Measurements from ENCODE around the gene MYO9A. TPM values are rescaled to one million over a fixed set of nuclear protein-coding genes. Genes with fewer than 3 reads are reported as not detected.
"Not testable (repeated sequence)": the region's sequence is repeated elsewhere in the genome, so short reads cannot be mapped to it uniquely, and the experiment has no call there.

The MYO9A gene
- polyA plus RNA-seq, 1 donor: 12.0 TPM

- Histone ChIP-seq H3K4me1 (ENCODE audit: control insufficient read depth, insufficient read depth, low read length) (no peaks in the 10 kb centered on the region), H3K9me3 (ENCODE audit: control insufficient read depth, low read depth, low read length) (no peaks in the 10 kb centered on the region), H3K36me3 (ENCODE audit: control insufficient read depth, insufficient read depth, low read length) (peaks cover 17% of the 10 kb centered on the region), H3K27ac (ENCODE audit: low read length) (no peak overlapping the region), H3K27me3 (ENCODE audit: control insufficient read depth, insufficient read depth, low read length) (no peaks in the 10 kb centered on the region), H3K4me3 (ENCODE audit: low read length) (no peak overlapping the region)
- no peak for DNase-seq
Measured at GRCh38 chr15:71889385-71889784, 228.6 kb downstream of the MYO9A start.

GRCh38 chr15:71888797-71889196 lies 229.2 kb downstream of the MYO9A start:
- WGBS (ENCODE audit: insufficient coverage, low lambda C conversion rate): no CpG with 5 or more reads among the region's 1 CpG

GRCh38 chr15:71885390-71885789 lies 232.6 kb downstream of the MYO9A start:
- no peaks in the 10 kb centered on the region for H3K4me1 ChIP-seq (ENCODE audit: control insufficient read depth, insufficient read depth, low read length)
- no peak overlapping the region for H3K27ac ChIP-seq (ENCODE audit: low read length)
- H3K27me3 ChIP-seq (ENCODE audit: control insufficient read depth, insufficient read depth, low read length): no peaks in the 10 kb centered on the region
- H3K36me3 ChIP-seq (ENCODE audit: control insufficient read depth, insufficient read depth, low read length): peaks cover 23% of the 10 kb centered on the region
- no peaks in the 10 kb centered on the region for H3K9me3 ChIP-seq (ENCODE audit: control insufficient read depth, low read depth, low read length)
- no peak overlapping the region for H3K4me3 ChIP-seq (ENCODE audit: low read length)
- 100% methylated on average over 4 of the region's 6 CpGs for WGBS (ENCODE audit: insufficient coverage, low lambda C conversion rate)
- no peak for DNase-seq

More at GRCh38 chr15:71888797-71889196, 229.2 kb downstream of the MYO9A start:
- no peaks in the 10 kb centered on the region for H3K27me3 ChIP-seq (ENCODE audit: control insufficient read depth, insufficient read depth, low read length)
- H3K4me3 ChIP-seq (ENCODE audit: low read length): no peak overlapping the region
- H3K9me3 ChIP-seq (ENCODE audit: control insufficient read depth, low read depth, low read length): no peaks in the 10 kb centered on the region
- DNase-seq: no peak
- peaks cover 17% of the 10 kb centered on the region for H3K36me3 ChIP-seq (ENCODE audit: control insufficient read depth, insufficient read depth, low read length)
- no peak overlapping the region for H3K27ac ChIP-seq (ENCODE audit: low read length)
- H3K4me1 ChIP-seq (ENCODE audit: control insufficient read depth, insufficient read depth, low read length): no peaks in the 10 kb centered on the region

GRCh38 chr15:71883447-71883846 lies 234.5 kb downstream of the MYO9A start:
- no CpG with 5 or more reads among the region's 1 CpG for WGBS (ENCODE audit: insufficient coverage, low lambda C conversion rate)
- H3K27ac ChIP-seq (ENCODE audit: low read length): no peak overlapping the region
- H3K9me3 ChIP-seq (ENCODE audit: control insufficient read depth, low read depth, low read length): no peaks in the 10 kb centered on the region
- H3K4me1 ChIP-seq (ENCODE audit: control insufficient read depth, insufficient read depth, low read length): no peaks in the 10 kb centered on the region
- no peak for DNase-seq
- peaks cover 30% of the 10 kb centered on the region for H3K36me3 ChIP-seq (ENCODE audit: control insufficient read depth, insufficient read depth, low read length)
- H3K27me3 ChIP-seq (ENCODE audit: control insufficient read depth, insufficient read depth, low read length): no peaks in the 10 kb centered on the region
- no peak overlapping the region for H3K4me3 ChIP-seq (ENCODE audit: low read length)

- H3K27me3 ChIP-seq (ENCODE audit: control insufficient read depth, insufficient read depth, low read length): no peaks in the 10 kb centered on the region
- H3K4me1 ChIP-seq (ENCODE audit: control insufficient read depth, insufficient read depth, low read length): no peaks in the 10 kb centered on the region
- H3K9me3 ChIP-seq (ENCODE audit: control insufficient read depth, low read depth, low read length): no peaks in the 10 kb centered on the region
- no peak overlapping the region for H3K4me3 ChIP-seq (ENCODE audit: low read length)
- no peak overlapping the region for H3K27ac ChIP-seq (ENCODE audit: low read length)
- WGBS (ENCODE audit: insufficient coverage, low lambda C conversion rate): no CpG with 5 or more reads among the region's 6 CpGs
- H3K36me3 ChIP-seq (ENCODE audit: control insufficient read depth, insufficient read depth, low read length): peaks cover 31% of the 10 kb centered on the region
- DNase-seq: no peak
Measured at GRCh38 chr15:71880276-71880675, 237.7 kb downstream of the MYO9A start.

GRCh38 chr15:71874245-71874644 lies 243.7 kb downstream of the MYO9A start:
- 100% methylated on average over 1 of the region's 3 CpGs for WGBS (ENCODE audit: insufficient coverage, low lambda C conversion rate)
- H3K27ac ChIP-seq (ENCODE audit: low read length): no peak overlapping the region

GRCh38 chr15:71858232-71858631 lies 259.7 kb downstream of the MYO9A start:
- WGBS (ENCODE audit: insufficient coverage, low lambda C conversion rate): no CpG with 5 or more reads among the region's 4 CpGs
- H3K4me3 ChIP-seq (ENCODE audit: low read length); H3K27ac ChIP-seq (ENCODE audit: low read length); H3K9me3 ChIP-seq (ENCODE audit: control insufficient read depth, low read depth, low read length); H3K4me1 ChIP-seq (ENCODE audit: control insufficient read depth, insufficient read depth, low read length); H3K27me3 ChIP-seq (ENCODE audit: control insufficient read depth, insufficient read depth, low read length); DNase-seq; H3K36me3 ChIP-seq (ENCODE audit: control insufficient read depth, insufficient read depth, low read length): not testable (repeated sequence)

More at GRCh38 chr15:71874245-71874644, 243.7 kb downstream of the MYO9A start:
- Histone ChIP-seq H3K27me3 (ENCODE audit: control insufficient read depth, insufficient read depth, low read length) (no peaks in the 10 kb centered on the region), H3K4me1 (ENCODE audit: control insufficient read depth, insufficient read depth, low read length) (no peaks in the 10 kb centered on the region), H3K9me3 (ENCODE audit: control insufficient read depth, low read depth, low read length) (no peaks in the 10 kb centered on the region), H3K36me3 (ENCODE audit: control insufficient read depth, insufficient read depth, low read length) (peaks cover 11% of the 10 kb centered on the region), H3K4me3 (ENCODE audit: low read length) (no peak overlapping the region)
- no peak for DNase-seq

- no peaks in the 10 kb centered on the region for H3K9me3 ChIP-seq (ENCODE audit: control insufficient read depth, low read depth, low read length)
- no peak for DNase-seq
- peaks cover 21% of the 10 kb centered on the region for H3K36me3 ChIP-seq (ENCODE audit: control insufficient read depth, insufficient read depth, low read length)
- H3K4me3 ChIP-seq (ENCODE audit: low read length): no peak overlapping the region
- H3K27me3 ChIP-seq (ENCODE audit: control insufficient read depth, insufficient read depth, low read length): no peaks in the 10 kb centered on the region
- H3K4me1 ChIP-seq (ENCODE audit: control insufficient read depth, insufficient read depth, low read length): no peaks in the 10 kb centered on the region
- WGBS (ENCODE audit: insufficient coverage, low lambda C conversion rate): no CpG with 5 or more reads among the region's 1 CpG
- no peak overlapping the region for H3K27ac ChIP-seq (ENCODE audit: low read length)
Measured at GRCh38 chr15:71853543-71853942, 264.4 kb downstream of the MYO9A start.

- DNase-seq: no peak
- whole genome bisulfite sequencing (ENCODE audit: insufficient coverage, low lambda C conversion rate): 100% methylated on average over 1 of the region's 2 CpGs
- Histone ChIP-seq H3K27me3 (ENCODE audit: control insufficient read depth, insufficient read depth, low read length) (no peaks in the 10 kb centered on the region), H3K4me1 (ENCODE audit: control insufficient read depth, insufficient read depth, low read length) (no peaks in the 10 kb centered on the region), H3K4me3 (ENCODE audit: low read length) (no peak overlapping the region), H3K9me3 (ENCODE audit: control insufficient read depth, low read depth, low read length) (no peaks in the 10 kb centered on the region), H3K27ac (ENCODE audit: low read length) (no peak overlapping the region), H3K36me3 (ENCODE audit: control insufficient read depth, insufficient read depth, low read length) (peaks cover 18% of the 10 kb centered on the region)
Measured at GRCh38 chr15:71844916-71845315, 273.0 kb downstream of the MYO9A start.

- no peak for DNase-seq
- Histone ChIP-seq H3K27me3 (ENCODE audit: control insufficient read depth, insufficient read depth, low read length) (no peaks in the 10 kb centered on the region), H3K4me1 (ENCODE audit: control insufficient read depth, insufficient read depth, low read length) (no peaks in the 10 kb centered on the region), H3K27ac (ENCODE audit: low read length) (no peak overlapping the region), H3K4me3 (ENCODE audit: low read length) (no peak overlapping the region), H3K36me3 (ENCODE audit: control insufficient read depth, insufficient read depth, low read length) (peaks cover 4% of the 10 kb centered on the region), H3K9me3 (ENCODE audit: control insufficient read depth, low read depth, low read length) (no peaks in the 10 kb centered on the region)
- WGBS (ENCODE audit: insufficient coverage, low lambda C conversion rate): 100% methylated on average over 1 of the region's 3 CpGs
Measured at GRCh38 chr15:71841563-71841962, 276.4 kb downstream of the MYO9A start.

GRCh38 chr15:71830981-71831380 lies 287.0 kb downstream of the MYO9A start:
- Histone ChIP-seq H3K4me1 (ENCODE audit: control insufficient read depth, insufficient read depth, low read length) (no peaks in the 10 kb centered on the region), H3K36me3 (ENCODE audit: control insufficient read depth, insufficient read depth, low read length) (peaks cover 35% of the 10 kb centered on the region), H3K27ac (ENCODE audit: low read length) (no peak overlapping the region)

More at GRCh38 chr15:71830981-71831380, 287.0 kb downstream of the MYO9A start:
- H3K9me3 ChIP-seq (ENCODE audit: control insufficient read depth, low read depth, low read length): no peaks in the 10 kb centered on the region
- no peak for DNase-seq
- H3K4me3 ChIP-seq (ENCODE audit: low read length): no peak overlapping the region
- no peaks in the 10 kb centered on the region for H3K27me3 ChIP-seq (ENCODE audit: control insufficient read depth, insufficient read depth, low read length)
- WGBS (ENCODE audit: insufficient coverage, low lambda C conversion rate): 70% methylated on average over 2 of the region's 2 CpGs
